Activated CD8-positive, alpha-beta T cell treated with anti-CD3 and anti-CD28 coated beads for 36 hours (primary cell): ENCODE results near the gene GRAMD4. TPM values are rescaled to one million over a fixed set of nuclear protein-coding genes. Genes with fewer than 3 reads are reported as not detected.

Experiments used
- ATAC-seq: fragments of 200-7000 bp; cut with Tn5 transposase; one replicate; pipeline ENCODE4 v1.10.0; 2021; ENCODE audit warnings: mild to moderate bottlenecking, moderate library complexity
- CTCF ChIA-PET: fragments of 350-600 bp; sonication (Branson Sonifier 250); formaldehyde crosslinking; loops from one replicate; lab custom pipeline; 2021; ENCODE audit warnings: antibody characterized with exemption; lab: Charles Lee
- POLR2A ChIA-PET: fragments of 350-600 bp; sonication (Branson Sonifier 250); formaldehyde crosslinking; loops from one replicate; lab custom pipeline; 2021; ENCODE audit warnings: antibody characterized with exemption; lab: Charles Lee
- DNase-seq: peaks from one replicate; pipeline ENCODE4 v3.0.0-alpha.2; 2020
- H3K27ac Mint-ChIP-seq: one replicate; pipeline ENCODE4 v1.8.0; 2021; ENCODE audit warnings: mild to moderate bottlenecking, mixed read lengths
- H3K27me3 Mint-ChIP-seq: one replicate; pipeline ENCODE4 v1.8.0; 2021; ENCODE audit warnings: mixed read lengths
- H3K36me3 Mint-ChIP-seq: one replicate; pipeline ENCODE4 v1.8.0; 2021; ENCODE audit warnings: low read depth, mixed read lengths
- H3K4me1 Mint-ChIP-seq: one replicate; pipeline ENCODE4 v1.8.0; 2021; ENCODE audit warnings: low read depth, mixed read lengths
- H3K4me3 Mint-ChIP-seq: one replicate; pipeline ENCODE4 v1.8.0; 2021; ENCODE audit warnings: mild to moderate bottlenecking, moderate library complexity, mixed read lengths
- H3K9me3 Mint-ChIP-seq: one replicate; pipeline ENCODE4 v1.8.0; 2021; ENCODE audit warnings: mixed read lengths
- intact Hi-C: fragments of 100-400 bp; cut with micrococcal nuclease; formaldehyde crosslinking; loops from one replicate; pipeline ENCODE4 v1.10.0; 2022
- total RNA-seq, 2 experiments: library from RNA; stranded (reverse); gene quantifications; one replicate each; pipeline ENCODE4 v1.2.3, GENCODE V29; 2021
- TF ChIP-seq, protein P1 (sequence below): fragments of 200-600 bp; IDR thresholded peaks from one replicate; pipeline ENCODE4 v1.8.0; 2022; ENCODE audit warnings: antibody characterized with exemption, mild to moderate bottlenecking

Gene GRAMD4
- total RNA-seq, 2 experiments from 2014 or later, result 26.9 to 28.1 TPM

GRCh38 chr22:46694416-46695170 lies 74.4 kb downstream of the GRAMD4 start:
- TF ChIP-seq, protein P1, sequence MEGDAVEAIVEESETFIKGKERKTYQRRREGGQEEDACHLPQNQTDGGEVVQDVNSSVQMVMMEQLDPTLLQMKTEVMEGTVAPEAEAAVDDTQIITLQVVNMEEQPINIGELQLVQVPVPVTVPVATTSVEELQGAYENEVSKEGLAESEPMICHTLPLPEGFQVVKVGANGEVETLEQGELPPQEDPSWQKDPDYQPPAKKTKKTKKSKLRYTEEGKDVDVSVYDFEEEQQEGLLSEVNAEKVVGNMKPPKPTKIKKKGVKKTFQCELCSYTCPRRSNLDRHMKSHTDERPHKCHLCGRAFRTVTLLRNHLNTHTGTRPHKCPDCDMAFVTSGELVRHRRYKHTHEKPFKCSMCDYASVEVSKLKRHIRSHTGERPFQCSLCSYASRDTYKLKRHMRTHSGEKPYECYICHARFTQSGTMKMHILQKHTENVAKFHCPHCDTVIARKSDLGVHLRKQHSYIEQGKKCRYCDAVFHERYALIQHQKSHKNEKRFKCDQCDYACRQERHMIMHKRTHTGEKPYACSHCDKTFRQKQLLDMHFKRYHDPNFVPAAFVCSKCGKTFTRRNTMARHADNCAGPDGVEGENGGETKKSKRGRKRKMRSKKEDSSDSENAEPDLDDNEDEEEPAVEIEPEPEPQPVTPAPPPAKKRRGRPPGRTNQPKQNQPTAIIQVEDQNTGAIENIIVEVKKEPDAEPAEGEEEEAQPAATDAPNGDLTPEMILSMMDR, result no peak
- no peak overlapping the region for H3K4me3 Mint-ChIP-seq
- peaks cover 23% of the 10 kb centered on the region for H3K36me3 Mint-ChIP-seq
- no peaks in the 10 kb centered on the region for H3K9me3 Mint-ChIP-seq
- no peaks in the 10 kb centered on the region for H3K4me1 Mint-ChIP-seq
- ChIA-PET CTCF (interaction anchor here (0.8 kb wide), 1 partner anchor 131 kb away, joined by 5 read pairs; no protein-coding TSS in a partner anchor), POLR2A (no interaction called here)
- intact Hi-C loops, result no loop called here
- DNase-seq (no peak), ATAC-seq (no peak)
- no peaks in the 10 kb centered on the region for H3K27me3 Mint-ChIP-seq
- no peak overlapping the region for H3K27ac Mint-ChIP-seq

GRCh38 chr22:46695346-46696228 lies 75.4 kb downstream of the GRAMD4 start:
- H3K36me3 Mint-ChIP-seq, result peaks cover 22% of the 10 kb centered on the region
- no peak overlapping the region for H3K27ac Mint-ChIP-seq
- H3K4me3 Mint-ChIP-seq, result no peak overlapping the region

GRCh38 chr22:46696229-46696518 lies 76.0 kb downstream of the GRAMD4 start:
- no peaks in the 10 kb centered on the region for H3K9me3 Mint-ChIP-seq
- intact Hi-C loops, result no loop called here
- ChIA-PET CTCF (no interaction called here), POLR2A (no interaction called here)
- no peak for ATAC-seq
- H3K27ac Mint-ChIP-seq, result no peak overlapping the region
- TF ChIP-seq, protein P1, result no peak
- H3K36me3 Mint-ChIP-seq, result peaks cover 21% of the 10 kb centered on the region
- no peaks in the 10 kb centered on the region for H3K4me1 Mint-ChIP-seq
- DNase-seq, result no peak
- H3K27me3 Mint-ChIP-seq, result no peaks in the 10 kb centered on the region
- no peak overlapping the region for H3K4me3 Mint-ChIP-seq

More at GRCh38 chr22:46695346-46696228, 75.4 kb downstream of the GRAMD4 start:
- intact Hi-C loops, result no loop called here
- Mint-ChIP-seq H3K27me3 (no peaks in the 10 kb centered on the region), H3K4me1 (no peaks in the 10 kb centered on the region), H3K9me3 (no peaks in the 10 kb centered on the region)
- POLR2A ChIA-PET, result no interaction called here
- CTCF ChIA-PET, result no interaction called here
- ATAC-seq, result no peak
- DNase-seq, result no peak
- TF ChIP-seq, protein P1, result no peak

- H3K4me1 Mint-ChIP-seq, result no peaks in the 10 kb centered on the region
- no peaks in the 10 kb centered on the region for H3K9me3 Mint-ChIP-seq
- H3K27ac Mint-ChIP-seq, result no peak overlapping the region
- H3K27me3 Mint-ChIP-seq, result no peaks in the 10 kb centered on the region
- CTCF ChIA-PET, result no interaction called here
- no peak overlapping the region for H3K4me3 Mint-ChIP-seq
- DNase-seq, result no peak
- peaks cover 18% of the 10 kb centered on the region for H3K36me3 Mint-ChIP-seq
- no peak for ATAC-seq
- POLR2A ChIA-PET, result interaction anchor here (0.7 to 1.2 kb wide), 2 partner anchors 18 to 25 kb away, joined by 3 to 5 read pairs; no protein-coding TSS in a partner anchor
- TF ChIP-seq, protein P1, result no peak
- intact Hi-C loops, result no loop called here
Observed at GRCh38 chr22:46696614-46697013, 76.4 kb downstream of the GRAMD4 start.
